Medulla oblongata (tissue), 1 donor: ENCODE data around the gene BAG3.
A peak's percentile ranks its signal among the peaks of the same experiment; 100 is the strongest.

Experiments
- DNase-seq: peaks from one replicate; pipeline ENCODE4 v3.0.0-alpha.2; 2015; ENCODE audit errors: extremely low spot score

Gene BAG3

DNA sequence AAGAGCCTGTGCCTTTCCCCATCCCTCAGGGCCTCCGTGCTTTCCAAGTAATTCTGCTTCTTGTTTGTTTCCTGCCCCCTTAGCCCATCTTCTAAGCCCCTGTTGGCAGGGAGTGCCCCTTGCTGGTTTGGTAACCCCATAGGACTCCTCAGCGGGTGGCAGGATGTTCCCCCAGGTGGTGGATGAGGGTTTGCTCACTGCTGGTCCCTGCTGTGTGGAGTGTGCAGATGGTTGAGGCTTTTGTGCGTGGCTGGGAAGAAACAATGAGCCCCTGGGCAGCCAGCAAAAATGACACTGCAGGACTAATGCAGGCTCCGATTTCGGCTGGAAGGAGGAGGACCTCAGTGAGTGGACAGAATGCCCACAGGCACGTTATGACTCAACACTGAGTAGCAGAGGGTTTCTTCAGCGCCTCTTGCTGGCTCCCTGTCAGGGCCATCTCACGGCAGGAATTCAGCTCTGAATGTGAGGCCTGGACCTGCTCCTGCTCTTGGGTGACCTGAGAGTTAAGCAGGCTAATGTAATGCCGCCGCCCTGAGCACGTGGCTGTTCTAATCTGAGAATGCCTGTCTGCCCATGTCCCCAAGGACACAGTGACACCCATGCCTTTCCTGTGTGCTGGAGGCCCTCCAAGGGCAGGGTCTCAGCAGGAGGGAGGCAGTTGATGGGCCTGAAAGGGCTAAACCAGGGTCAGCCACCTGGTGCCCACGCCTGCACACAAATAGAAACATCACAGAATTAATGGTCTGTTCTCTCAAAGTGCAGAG is 16.6 kb downstream of the BAG3 start:
- DNase-seq, result no peak

DNA sequence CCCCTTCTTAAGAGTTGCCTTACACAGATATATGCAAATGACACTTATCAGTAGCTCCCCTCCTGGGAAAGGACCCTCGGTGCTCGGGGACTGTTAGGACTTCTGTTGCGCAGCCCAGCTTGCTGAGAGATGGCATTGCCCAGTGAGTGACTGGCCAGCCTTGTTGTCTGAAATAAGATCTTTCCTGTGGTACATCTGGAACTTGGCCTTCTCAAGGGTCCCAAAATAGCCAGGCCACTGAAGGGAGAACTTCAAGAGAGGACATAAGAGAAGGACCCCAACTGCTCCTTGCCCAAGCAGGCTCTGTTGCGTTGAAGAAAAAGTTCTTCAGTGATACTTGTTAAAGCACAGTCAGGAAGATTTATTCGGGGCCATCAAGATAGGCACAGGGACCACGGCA is 17.3 kb downstream of the BAG3 start:
- DNase-seq, result no peak

DNA sequence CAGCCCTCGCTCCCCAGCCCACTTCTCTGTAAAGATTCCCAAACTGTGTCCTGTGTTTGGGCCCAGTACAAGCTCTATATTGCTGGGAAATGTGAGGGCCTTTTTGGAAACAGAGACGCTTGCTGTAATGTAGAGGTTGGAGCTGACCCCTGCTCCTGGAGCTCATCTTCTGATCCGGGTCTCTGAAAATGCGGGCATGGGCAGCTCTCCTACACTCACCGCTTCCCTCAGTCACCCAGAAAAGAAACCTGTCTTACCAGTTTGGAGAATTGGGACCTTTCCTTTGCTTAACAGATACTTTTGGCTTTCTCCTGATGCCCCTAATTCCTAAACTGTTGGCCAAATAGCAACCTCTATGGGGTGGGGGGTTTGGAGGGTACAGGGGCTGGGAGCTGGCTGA is 18.2 kb downstream of the BAG3 start:
- no peak for DNase-seq

DNA sequence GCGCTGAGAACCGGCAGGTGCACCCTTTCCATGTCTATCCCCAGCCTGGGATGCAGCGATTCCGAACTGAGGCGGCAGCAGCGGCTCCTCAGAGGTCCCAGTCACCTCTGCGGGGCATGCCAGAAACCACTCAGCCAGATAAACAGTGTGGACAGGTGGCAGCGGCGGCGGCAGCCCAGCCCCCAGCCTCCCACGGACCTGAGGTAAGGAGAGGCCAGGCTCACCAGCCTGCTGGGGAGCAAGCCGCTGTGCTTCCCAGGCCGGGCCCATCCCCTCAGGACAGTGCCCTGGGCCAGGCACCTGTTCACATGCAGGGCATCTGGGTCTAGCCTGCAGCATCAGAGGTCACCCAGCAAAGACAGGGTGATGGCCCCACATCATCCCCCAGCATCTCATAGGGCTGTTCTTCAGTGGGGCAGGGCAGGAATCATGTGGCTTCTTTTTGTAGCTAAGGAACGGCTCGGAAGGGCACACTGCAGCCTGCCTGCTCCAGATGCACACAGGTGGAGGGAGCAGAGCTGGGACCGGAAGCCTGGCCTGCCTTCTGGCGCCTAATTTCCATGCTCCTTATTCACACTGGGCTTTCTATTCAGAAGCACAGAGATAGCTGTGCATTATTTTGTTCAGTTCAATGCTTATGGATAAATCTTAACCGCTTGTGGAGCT is 18.9 kb downstream of the BAG3 start:
- DNase-seq, result no peak

DNA sequence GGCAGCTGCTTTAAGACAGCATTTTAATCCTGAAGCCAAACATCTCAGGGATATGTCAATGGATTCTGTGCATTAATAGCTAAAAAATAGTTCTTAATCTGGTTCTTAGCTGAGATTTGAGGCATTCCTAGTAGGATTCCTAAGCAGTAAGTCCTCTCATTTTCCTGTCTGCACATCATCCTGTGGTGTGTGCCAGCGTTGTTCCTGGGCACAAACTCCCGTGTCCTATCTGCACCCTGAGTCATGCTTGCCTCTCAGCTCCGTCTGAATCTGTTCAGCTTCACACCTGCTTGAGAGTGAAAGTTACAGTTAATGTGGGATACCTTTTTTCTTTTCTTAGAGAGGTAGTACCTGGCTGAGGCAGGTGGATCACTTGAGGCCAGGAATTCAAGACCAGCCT is 19.5 kb downstream of the BAG3 start:
- no peak for DNase-seq

DNA sequence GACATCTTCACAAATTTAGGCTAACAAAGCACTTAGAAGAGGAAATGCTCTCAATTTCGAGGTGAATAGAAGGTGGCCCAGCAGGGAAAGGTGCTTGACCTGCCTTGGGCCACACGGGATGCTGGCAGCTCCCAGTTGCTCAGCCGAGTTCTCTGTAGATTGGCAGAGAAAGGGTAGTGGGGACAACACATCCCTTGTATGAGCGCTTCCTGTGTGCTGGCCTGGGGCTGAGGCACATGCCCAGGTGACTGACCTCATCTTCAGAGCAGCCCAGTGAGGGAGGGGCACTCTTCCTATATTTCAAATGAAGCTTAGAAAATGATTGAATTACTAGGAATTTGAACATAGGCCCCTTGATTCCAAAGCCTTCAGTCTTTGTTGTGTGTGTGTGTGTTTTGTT is 20.2 kb downstream of the BAG3 start:
- DNase-seq, result no peak

DNA sequence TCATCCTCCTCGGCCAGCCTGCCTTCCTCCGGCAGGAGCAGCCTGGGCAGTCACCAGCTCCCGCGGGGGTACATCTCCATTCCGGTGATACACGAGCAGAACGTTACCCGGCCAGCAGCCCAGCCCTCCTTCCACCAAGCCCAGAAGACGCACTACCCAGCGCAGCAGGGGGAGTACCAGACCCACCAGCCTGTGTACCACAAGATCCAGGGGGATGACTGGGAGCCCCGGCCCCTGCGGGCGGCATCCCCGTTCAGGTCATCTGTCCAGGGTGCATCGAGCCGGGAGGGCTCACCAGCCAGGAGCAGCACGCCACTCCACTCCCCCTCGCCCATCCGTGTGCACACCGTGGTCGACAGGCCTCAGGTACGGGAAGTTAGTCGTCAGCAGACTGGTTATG is 21.1 kb downstream of the BAG3 start:
- no peak for DNase-seq

DNA sequence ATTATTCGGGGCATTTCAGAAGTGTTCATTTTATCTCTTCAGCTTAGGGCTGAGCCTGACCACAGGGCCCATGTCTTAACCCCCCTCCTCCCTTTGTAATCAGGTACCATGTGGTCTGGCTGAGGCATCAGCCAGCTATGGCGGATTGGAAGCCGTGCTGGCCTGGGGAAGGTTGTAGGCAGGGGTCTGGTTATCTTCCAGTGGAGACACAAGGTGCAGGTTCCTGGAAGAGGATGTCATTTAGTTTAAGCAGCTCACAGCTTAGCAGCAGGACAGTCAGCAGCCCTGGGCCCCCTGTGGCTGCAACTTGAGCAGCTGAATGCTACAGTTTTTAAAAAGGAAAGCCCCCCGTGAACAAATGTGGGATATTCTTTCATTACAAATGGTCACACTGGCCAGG is 22.1 kb downstream of the BAG3 start:
- DNase-seq, result no peak

DNA sequence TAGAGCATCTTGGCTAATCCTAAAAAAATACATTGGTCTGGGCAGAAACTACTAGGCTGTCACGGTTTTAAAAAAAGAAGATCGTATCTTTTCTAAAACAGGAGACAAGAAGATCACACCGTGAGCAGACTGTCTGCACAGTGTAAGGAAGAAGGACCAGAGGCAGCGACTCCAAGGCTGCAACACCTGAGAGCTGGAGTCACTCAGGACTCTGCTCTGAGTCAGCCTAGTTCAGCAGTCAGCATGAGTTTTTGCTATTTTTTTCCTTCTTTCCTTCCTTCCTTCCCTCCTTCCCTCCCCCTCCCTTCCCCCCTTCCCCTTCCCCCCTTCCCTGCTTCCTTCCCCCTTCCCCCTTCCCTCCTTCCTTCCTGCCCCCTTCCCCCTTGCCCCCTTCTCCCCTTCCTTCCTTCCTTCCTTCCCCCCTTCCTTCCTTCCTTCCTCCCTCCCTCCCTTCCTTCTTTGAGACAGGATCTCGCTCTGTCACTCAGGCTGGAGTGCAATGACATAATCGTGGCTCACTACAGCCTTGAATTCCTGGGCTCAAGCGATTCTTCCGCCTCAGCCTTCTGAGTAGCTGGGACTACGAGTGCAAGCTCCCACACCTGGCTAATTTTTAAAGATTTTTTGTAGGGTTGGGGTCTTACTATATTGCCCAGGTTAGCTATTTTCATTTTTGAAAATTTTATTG is 24.4 kb downstream of the BAG3 start:
- no peak for DNase-seq

DNA sequence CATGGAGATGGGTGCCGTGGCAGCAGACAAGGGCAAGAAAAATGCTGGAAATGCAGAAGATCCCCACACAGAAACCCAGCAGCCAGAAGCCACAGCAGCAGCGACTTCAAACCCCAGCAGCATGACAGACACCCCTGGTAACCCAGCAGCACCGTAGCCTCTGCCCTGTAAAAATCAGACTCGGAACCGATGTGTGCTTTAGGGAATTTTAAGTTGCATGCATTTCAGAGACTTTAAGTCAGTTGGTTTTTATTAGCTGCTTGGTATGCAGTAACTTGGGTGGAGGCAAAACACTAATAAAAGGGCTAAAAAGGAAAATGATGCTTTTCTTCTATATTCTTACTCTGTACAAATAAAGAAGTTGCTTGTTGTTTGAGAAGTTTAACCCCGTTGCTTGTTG is 25.9 kb downstream of the BAG3 start:
- DNase-seq, result no peak

DNA sequence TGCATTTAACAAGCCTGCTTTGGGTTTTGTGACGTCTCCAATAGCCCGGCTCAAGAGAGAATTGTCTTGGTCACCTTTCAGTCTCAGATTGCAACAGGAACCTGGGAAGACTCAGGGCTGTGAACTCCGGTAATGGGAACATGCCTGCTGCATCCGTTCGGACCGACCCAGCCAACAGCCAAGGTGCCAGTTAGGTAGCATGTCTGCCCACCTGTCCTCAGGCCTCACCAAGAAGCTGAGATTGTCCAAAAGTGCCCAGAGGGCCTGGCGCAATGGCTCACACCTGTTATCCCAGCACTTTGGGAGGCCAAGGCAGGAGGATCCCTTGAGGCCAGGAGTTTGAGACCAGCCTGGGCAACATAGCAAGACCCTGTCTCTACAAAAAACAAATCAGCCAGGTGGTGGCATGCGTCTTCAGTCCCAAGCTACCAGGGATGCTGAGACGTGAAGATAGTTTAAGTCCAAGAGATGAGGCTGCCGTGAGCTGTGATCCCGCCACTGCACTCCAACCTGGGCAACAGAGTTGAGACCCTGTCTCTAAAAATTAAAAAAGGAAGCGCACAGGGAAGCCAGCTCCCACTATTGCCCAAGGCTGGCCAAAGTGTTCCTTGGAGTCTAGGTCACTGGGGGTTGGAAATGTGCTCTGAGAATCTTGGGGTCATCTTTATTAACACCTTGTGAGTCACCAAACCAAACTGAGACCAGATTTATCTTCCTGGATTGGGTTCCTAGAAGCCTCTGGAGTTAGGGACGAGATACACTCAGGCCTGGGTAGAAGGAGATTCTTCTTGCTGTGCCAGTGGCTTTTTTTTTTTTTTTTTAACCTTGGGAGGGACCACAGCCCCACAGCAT is 26.9 kb downstream of the BAG3 start:
- no peak for DNase-seq

DNA sequence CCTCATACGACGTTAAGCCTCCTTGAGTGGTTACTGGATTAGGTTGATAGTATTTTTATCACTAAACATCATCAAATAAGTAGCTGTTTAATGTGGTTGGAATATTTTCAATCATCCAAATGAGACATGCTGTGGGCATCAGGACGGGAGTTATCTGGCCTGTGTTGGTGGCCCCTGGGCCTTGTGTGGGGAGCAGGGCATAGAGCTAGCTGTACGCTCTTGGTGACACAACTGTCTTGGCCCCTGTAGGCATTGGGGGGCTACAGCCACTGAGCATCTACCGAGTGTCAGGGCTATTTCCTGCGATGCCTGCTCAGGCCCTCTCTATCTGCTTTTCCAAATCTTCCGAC is 28.3 kb downstream of the BAG3 start:
- DNase-seq, result no peak

DNA sequence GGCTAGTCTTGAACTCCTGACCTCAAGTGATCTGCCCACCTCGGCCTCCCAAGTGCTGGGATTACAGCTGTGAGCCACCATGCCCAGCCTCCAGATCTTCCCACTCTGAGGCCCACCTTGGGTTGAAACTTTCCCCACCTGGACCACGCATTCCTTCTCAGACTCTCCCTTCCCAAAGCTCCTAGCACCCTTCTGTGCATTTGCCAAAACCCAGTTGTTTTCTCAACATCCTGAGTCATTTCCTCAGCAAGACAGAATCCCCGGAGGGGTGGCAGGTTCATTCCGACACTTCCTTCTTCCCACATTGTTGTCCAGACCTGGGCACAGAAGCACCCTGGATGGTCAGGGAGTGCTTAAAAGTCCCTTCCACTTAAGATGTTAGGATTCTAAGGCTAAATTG is 28.9 kb downstream of the BAG3 start:
- no peak for DNase-seq

DNA sequence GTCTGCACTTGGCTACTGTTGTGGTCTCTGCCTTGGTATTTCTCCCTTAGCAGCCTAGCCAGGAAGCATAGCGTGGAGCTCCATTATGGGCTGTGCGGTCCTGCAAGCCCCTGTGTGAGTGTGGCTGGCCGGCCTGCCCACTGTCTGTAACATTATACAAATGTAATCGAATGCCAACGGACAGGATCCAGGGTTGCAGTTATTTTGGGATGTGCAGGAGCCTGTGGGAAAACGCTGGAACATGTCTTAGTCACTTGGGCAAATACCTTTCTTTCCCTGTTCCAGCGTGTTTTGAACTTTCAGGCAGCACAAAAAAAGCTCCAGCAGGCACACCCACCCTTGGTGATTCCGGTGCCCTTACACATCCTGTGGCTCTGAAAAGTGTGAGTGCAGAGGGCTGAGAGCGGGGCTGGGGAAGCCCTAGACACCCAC is 29.5 kb downstream of the BAG3 start:
- DNase-seq, result no peak

DNA sequence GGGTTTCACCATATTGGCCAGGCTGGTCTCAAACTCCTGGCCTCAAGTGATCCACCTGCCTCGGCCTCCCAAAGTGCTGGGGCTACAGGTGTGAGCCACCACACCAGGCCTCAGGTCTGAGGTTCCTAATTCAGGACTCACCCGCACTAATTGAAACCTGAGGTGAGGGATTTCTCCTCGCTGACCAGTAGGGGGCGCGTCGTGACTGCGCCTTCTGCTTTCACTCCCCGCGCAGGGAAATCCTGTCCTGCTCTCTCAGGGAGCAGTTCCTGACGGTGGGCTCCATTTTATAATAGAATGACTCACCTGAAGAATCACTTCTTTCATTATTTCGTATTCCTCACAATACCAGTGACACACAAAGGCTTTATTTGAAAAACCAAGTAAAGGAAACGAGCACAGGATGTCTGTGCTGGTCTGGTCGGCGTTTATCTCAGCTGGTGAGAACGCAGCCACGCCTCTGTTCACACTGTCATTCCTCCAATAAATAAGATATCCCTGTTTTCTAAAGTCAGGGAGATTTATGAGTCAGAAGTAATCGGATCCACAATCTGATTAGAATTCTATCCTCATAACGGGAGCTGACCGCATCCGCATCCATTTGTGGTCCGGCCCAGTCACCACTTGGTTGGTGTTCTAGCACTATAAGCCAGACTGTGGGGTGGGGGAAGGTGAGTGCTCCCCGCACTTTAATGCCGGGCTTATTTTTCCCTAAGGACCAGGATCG is 35.4 kb downstream of the BAG3 start:
- peak; percentile 92 for DNase-seq

DNA sequence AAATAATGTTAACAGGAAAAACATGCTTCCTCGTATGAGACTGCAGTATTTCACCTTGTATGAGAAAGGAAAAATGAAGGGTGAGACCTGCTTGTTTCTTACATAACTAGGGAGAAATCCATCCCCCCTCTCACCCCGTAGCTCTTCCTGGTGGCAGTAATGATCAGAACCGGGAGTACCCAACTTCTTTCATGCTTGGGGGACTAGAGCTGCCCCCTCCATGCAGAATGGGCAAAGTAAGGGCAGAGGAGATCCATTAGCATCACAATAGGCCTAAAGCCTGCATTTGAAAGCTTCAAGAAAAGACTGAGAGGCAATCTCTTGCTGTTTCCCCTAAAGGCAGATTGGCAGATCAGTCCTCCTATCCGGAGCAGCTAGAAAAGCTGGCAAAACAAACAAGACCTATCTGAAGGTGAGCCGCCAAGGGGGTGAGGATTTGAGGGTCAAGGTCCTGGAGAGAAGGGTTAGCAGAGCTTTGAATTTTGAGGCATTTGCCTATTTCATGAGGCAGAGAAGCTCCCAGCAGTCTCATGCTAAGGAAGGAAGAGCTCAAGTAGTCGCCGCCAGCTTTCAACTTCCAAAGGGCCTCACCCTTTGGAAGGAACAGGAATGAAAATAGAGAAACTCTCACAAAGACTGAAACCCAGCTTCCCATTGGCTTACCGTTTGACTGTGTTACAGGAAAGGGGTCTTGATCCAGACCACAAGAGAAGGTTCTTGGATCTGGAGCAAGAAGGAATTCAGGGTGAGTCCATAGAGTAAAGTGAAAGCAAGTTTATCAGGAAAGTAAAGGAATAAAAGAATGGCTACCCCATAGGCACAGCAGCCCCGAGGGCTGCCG is 36.2 kb downstream of the BAG3 start:
- no peak for DNase-seq

DNA sequence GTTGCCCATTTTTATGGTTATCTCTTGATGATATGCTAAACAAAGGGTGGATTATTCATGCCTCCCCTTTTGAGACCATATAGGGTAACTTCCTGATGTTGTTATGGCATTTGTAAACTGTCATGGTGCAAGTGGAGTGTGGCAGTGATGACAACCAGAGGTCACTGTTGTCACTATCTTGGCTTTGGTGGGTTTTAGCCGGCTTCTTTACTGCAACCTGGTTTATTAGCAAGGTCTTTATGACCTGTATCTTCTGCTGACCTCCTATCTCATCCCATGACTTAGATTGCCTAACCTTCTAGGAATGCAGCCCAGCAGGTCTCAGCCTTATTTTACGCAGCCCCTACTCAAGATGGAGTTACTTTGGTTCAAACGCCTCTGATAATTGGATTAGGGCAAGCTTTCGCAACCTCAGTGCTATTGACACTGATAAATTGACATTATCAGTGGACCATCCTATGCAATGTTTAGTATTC is 36.9 kb downstream of the BAG3 start:
- DNase-seq, result no peak

DNA sequence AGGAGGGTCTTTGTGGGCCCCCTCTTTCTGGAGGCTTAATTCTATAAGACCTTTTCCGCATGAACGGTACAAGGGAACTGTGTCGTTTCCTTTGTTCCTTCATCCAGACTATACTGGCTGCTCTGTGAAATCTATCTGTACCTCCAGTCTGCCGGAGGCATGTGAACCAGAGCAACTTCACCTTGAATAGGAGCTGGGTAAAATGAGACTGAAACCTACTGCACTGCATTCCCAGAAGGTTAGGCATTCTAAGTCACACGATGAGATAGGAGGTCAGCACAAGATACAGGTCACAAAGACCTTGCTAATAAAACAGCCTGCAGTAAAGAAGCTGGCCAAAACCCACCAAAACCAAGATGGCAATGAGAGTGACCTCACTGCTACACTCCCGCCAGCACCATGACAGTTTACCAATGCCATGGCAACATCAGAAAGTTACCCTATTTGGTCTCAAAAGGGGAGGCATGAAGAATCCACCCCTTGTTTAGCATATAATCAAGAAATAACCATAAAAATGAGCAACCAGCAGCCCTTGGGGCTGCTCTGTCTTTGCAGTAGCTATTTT is 37.9 kb downstream of the BAG3 start:
- DNase-seq, result no peak

DNA sequence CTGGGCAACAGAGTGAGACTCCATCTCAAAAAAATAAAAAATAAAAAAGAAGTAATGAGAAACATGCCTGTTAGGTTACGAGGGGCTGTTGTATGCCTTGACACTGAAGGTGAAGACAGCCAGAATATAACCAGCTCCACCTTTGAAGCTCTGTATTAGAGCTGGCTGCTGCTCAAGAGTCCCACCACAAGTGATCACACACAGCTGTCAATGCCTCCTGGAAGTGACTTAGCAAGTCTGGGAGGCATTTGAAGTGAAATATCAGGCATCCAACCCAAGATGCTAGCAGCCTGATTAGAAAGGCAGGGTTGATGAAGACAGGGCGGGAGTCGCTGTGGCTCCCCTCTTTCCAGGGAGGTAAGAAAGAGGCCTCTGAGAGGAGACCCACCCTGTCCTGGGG is 40.5 kb downstream of the BAG3 start:
- no peak for DNase-seq
